A673 (cell line): ENCODE results near the gene SERPINB4.
"Not testable (repeated sequence)": the region's sequence is repeated elsewhere in the genome, so short reads cannot be mapped to it uniquely, and the experiment has no call there.

Experiments
- EZH2 ChIP-seq: fragments of 200-600 bp; sonication (generic); IDR thresholded peaks from 2 replicates; pipeline ENCODE4 v1.6.1; 2017; ENCODE audit warnings: borderline replicate concordance, low read depth, mild to moderate bottlenecking, mixed read lengths, antibody characterized with exemption, low read length; ENCODE audit not compliant: poor library complexity, severe bottlenecking
- TF ChIP-seq, protein P1 (sequence below): fragments of 300-800, 200-600 bp; sonication (generic); conservative IDR thresholded peaks from 2 replicates; pipeline ENCODE4 v1.5.1; 2017; ENCODE audit warnings: low read depth, mild to moderate bottlenecking, antibody characterized with exemption, low read length, moderate library complexity, mixed read lengths

DNA sequence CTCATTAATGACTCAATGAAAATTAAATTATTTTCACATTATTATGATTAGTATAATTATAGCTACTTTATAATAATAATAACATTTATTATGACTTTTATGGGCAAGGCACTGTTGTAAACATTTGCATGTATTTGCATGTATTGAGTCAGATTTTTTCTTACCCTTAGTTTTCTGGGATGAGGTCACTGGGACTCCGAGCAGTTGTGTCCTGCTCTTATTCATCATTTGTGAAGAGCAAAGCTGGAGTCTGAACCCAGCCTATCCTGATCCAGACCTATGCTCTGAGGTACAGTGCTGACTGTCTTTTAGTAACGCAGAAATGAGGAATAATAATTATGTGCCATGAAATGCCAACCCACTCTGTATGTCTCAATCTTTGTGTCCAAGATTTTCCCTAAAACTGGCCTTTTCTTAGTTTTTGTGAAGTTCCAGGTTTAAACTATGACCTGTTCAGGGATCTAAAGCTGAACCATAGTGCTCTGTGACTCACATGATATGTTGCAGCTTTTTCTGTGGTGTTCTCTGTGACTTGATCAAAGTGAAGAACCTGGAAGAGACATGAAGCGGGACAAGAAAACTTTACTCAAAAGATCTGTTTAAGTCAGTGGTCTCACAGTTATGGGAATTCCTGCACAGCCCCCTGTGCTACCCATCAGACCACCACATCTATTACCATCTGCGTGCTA lies 1.2 kb downstream of the SERPINB4 start:
- TF ChIP-seq, protein P1, sequence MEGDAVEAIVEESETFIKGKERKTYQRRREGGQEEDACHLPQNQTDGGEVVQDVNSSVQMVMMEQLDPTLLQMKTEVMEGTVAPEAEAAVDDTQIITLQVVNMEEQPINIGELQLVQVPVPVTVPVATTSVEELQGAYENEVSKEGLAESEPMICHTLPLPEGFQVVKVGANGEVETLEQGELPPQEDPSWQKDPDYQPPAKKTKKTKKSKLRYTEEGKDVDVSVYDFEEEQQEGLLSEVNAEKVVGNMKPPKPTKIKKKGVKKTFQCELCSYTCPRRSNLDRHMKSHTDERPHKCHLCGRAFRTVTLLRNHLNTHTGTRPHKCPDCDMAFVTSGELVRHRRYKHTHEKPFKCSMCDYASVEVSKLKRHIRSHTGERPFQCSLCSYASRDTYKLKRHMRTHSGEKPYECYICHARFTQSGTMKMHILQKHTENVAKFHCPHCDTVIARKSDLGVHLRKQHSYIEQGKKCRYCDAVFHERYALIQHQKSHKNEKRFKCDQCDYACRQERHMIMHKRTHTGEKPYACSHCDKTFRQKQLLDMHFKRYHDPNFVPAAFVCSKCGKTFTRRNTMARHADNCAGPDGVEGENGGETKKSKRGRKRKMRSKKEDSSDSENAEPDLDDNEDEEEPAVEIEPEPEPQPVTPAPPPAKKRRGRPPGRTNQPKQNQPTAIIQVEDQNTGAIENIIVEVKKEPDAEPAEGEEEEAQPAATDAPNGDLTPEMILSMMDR: not testable (repeated sequence)
- TF ChIP-seq EZH2: not testable (repeated sequence)
